Measurements from ENCODE around the gene MS4A7.

Gene MS4A7

GRCh38 chr11:60396799-60397198 is 18.5 kb downstream of the MS4A7 start:
- 0 out of 2 replicates have a peak, but pooled peaks cover 6% of the 10 kb centered on the region for H3K9me3 ChIP-seq (ENCODE audit: insufficient read depth, low read depth, low read length)
- no peak overlapping the region for H3K27ac ChIP-seq (ENCODE audit: low read depth, low read length)
- WGBS: 24% methylated on average over 1 of the region's 1 CpG
- H3K4me1 ChIP-seq (ENCODE audit: insufficient read depth, low read length): no peaks in the 10 kb centered on the region
- H3K36me3 ChIP-seq (ENCODE audit: insufficient read depth, low read length): no peaks in the 10 kb centered on the region
- H3K9ac ChIP-seq (ENCODE audit: low read depth, low read length): no peak overlapping the region
- H3K4me3 ChIP-seq (ENCODE audit: low read length): no peak overlapping the region
- no peaks in the 10 kb centered on the region for H3K27me3 ChIP-seq (ENCODE audit: insufficient read depth, low read length)

- Histone ChIP-seq H3K36me3 (ENCODE audit: insufficient read depth, low read length) (no peaks in the 10 kb centered on the region), H3K9me3 (ENCODE audit: insufficient read depth, low read depth, low read length) (peaks cover 10% of the 10 kb centered on the region; the same call in 1 of the 2 replicates), H3K27me3 (ENCODE audit: insufficient read depth, low read length) (no peaks in the 10 kb centered on the region), H3K4me1 (ENCODE audit: insufficient read depth, low read length) (no peaks in the 10 kb centered on the region), H3K4me3 (ENCODE audit: low read length) (no peak overlapping the region), H3K27ac (ENCODE audit: low read depth, low read length) (no peak overlapping the region), H3K9ac (ENCODE audit: low read depth, low read length) (no peak overlapping the region)
- WGBS: 45% methylated on average over 2 of the region's 2 CpGs
These were observed 41.7 kb downstream of the MS4A7 start for GRCh38 chr11:60420015-60420414.

GRCh38 chr11:60422609-60423008 is 44.3 kb downstream of the MS4A7 start:
- Histone ChIP-seq H3K4me1 (ENCODE audit: insufficient read depth, low read length) (no peaks in the 10 kb centered on the region), H3K36me3 (ENCODE audit: insufficient read depth, low read length) (no peaks in the 10 kb centered on the region), H3K27ac (ENCODE audit: low read depth, low read length) (no peak overlapping the region), H3K9me3 (ENCODE audit: insufficient read depth, low read depth, low read length) (peaks cover 10% of the 10 kb centered on the region; the same call in 1 of the 2 replicates), H3K4me3 (ENCODE audit: low read length) (no peak overlapping the region), H3K9ac (ENCODE audit: low read depth, low read length) (no peak overlapping the region), H3K27me3 (ENCODE audit: insufficient read depth, low read length) (no peaks in the 10 kb centered on the region)
- no CpG with 5 or more reads among the region's 1 CpG for WGBS

GRCh38 chr11:60428517-60428916 is 50.2 kb downstream of the MS4A7 start:
- Histone ChIP-seq H3K9me3 (ENCODE audit: insufficient read depth, low read depth, low read length) (no peaks in the 10 kb centered on the region), H3K27ac (ENCODE audit: low read depth, low read length) (no peak overlapping the region), H3K4me1 (ENCODE audit: insufficient read depth, low read length) (no peaks in the 10 kb centered on the region; the same call in 1 of the 2 replicates), H3K27me3 (ENCODE audit: insufficient read depth, low read length) (no peaks in the 10 kb centered on the region), H3K36me3 (ENCODE audit: insufficient read depth, low read length) (no peaks in the 10 kb centered on the region), H3K4me3 (ENCODE audit: low read length) (no peak overlapping the region), H3K9ac (ENCODE audit: low read depth, low read length) (no peak overlapping the region)
- WGBS: 81% methylated on average over 2 of the region's 2 CpGs

- Histone ChIP-seq H3K4me3 (ENCODE audit: low read length) (no peak within 1 kb of the TSS), H3K9ac (ENCODE audit: low read depth, low read length) (no peak within 1 kb of the TSS), H3K9me3 (ENCODE audit: insufficient read depth, low read depth, low read length) (no peaks in the 10 kb centered on the region), H3K36me3 (ENCODE audit: insufficient read depth, low read length) (no peaks in the 10 kb centered on the region), H3K4me1 (ENCODE audit: insufficient read depth, low read length) (no peaks in the 10 kb centered on the region; the same call in 1 of the 2 replicates), H3K27me3 (ENCODE audit: insufficient read depth, low read length) (no peaks in the 10 kb centered on the region), H3K27ac (ENCODE audit: low read depth, low read length) (no peak within 1 kb of the TSS)
- 99% methylated on average over 5 of the region's 5 CpGs for WGBS
These were observed 50.9 kb downstream of the MS4A7 start, which contains the start of gene MS4A5 for GRCh38 chr11:60429272-60429671. Gene MS4A5 (plus strand): TSS chr11:60429572. CDS start chr11:60429675, 103 bp downstream.

GRCh38 chr11:60431251-60431650 is 52.9 kb downstream of the MS4A7 start:
- WGBS: 86% methylated on average over 1 of the region's 2 CpGs
- Histone ChIP-seq H3K4me1 (ENCODE audit: insufficient read depth, low read length) (no peaks in the 10 kb centered on the region; the same call in 1 of the 2 replicates), H3K9ac (ENCODE audit: low read depth, low read length) (no peak overlapping the region), H3K36me3 (ENCODE audit: insufficient read depth, low read length) (no peaks in the 10 kb centered on the region), H3K27me3 (ENCODE audit: insufficient read depth, low read length) (no peaks in the 10 kb centered on the region), H3K9me3 (ENCODE audit: insufficient read depth, low read depth, low read length) (peaks cover 3% of the 10 kb centered on the region; the same call in 1 of the 2 replicates), H3K27ac (ENCODE audit: low read depth, low read length) (no peak overlapping the region), H3K4me3 (ENCODE audit: low read length) (no peak overlapping the region)

GRCh38 chr11:60433401-60433800 is 55.1 kb downstream of the MS4A7 start:
- Histone ChIP-seq H3K27me3 (ENCODE audit: insufficient read depth, low read length) (no peaks in the 10 kb centered on the region), H3K27ac (ENCODE audit: low read depth, low read length) (no peak overlapping the region), H3K36me3 (ENCODE audit: insufficient read depth, low read length) (no peaks in the 10 kb centered on the region), H3K4me3 (ENCODE audit: low read length) (no peak overlapping the region), H3K4me1 (ENCODE audit: insufficient read depth, low read length) (no peaks in the 10 kb centered on the region; the same call in 1 of the 2 replicates), H3K9me3 (ENCODE audit: insufficient read depth, low read depth, low read length) (peaks cover 3% of the 10 kb centered on the region; the same call in 1 of the 2 replicates), H3K9ac (ENCODE audit: low read depth, low read length) (no peak overlapping the region)
- WGBS: 73% methylated on average over 4 of the region's 4 CpGs
